ENCODE results near the gene IL16.

Gene IL16

DNA sequence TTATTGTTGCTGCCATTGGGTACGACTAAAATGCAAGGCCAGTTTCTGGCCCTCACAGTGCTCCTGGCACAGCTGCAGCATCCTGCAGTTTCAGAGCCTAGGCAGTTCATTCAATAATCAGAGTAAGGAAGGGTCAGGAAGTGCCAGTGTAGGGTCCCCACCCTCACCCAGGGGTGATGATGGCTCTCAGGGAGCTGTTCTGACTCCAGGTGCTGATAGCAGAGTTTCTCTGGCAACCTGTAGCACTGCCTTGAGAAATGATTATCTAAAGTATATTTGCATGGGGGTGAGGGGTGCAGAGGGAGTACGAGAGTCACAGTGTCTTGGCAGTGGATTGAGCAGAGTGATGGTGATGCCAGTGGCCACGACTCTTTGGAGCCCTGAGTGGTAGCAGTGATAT, 15.5 kb upstream of the IL16 start:
- DNase-seq (ENCODE audit: low spot score), result no peak
- TF ChIP-seq, protein P1, sequence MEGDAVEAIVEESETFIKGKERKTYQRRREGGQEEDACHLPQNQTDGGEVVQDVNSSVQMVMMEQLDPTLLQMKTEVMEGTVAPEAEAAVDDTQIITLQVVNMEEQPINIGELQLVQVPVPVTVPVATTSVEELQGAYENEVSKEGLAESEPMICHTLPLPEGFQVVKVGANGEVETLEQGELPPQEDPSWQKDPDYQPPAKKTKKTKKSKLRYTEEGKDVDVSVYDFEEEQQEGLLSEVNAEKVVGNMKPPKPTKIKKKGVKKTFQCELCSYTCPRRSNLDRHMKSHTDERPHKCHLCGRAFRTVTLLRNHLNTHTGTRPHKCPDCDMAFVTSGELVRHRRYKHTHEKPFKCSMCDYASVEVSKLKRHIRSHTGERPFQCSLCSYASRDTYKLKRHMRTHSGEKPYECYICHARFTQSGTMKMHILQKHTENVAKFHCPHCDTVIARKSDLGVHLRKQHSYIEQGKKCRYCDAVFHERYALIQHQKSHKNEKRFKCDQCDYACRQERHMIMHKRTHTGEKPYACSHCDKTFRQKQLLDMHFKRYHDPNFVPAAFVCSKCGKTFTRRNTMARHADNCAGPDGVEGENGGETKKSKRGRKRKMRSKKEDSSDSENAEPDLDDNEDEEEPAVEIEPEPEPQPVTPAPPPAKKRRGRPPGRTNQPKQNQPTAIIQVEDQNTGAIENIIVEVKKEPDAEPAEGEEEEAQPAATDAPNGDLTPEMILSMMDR (IDR thresholded peaks at IDR 0.05; ENCODE audit: borderline replicate concordance, control extremely low read depth, extremely low read depth, insufficient read depth, missing control alignments), result no peak
- in situ Hi-C loops (cut with MboI; ENCODE audit: low sequenced_read_pairs, unreplicated experiment), result no loop called here

DNA sequence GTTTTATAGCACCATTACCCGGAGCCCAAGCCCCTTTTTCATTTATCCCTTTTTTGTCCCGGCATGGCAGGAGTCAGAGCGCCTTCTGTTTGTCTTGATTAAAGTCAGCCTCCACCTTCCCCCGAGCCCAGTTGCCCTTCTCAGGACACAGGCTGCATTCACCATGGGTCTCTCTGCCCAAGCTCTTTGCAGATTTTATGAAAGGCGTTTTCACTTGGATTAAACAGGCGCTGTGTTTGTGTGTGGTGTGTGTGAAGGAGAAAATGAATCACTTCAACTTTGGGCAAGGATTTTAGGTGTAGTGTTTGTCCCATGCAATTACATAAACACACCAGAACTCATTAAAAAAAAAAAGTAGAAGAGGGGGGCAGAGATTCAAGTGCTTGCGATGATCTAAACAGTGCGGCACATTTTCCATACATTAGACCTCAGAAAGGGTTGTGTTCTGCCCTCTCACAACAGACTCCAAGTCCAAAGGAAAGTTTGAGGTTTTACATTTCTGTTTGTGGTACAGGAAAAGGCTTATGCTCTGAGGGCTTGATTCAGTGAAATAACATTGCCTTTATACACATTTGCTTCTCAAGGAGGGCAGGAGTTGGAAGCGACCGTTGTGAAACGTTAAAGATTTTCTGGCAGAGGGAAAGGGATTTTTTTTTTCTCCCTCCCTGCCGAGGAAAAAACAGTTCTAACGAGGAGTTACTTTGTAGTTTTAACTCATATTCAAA, 14.5 kb upstream of the IL16 start:
- in situ Hi-C loops (cut with MboI; ENCODE audit: low sequenced_read_pairs, unreplicated experiment), result no loop called here
- TF ChIP-seq, protein P1 (IDR thresholded peaks at IDR 0.05; ENCODE audit: borderline replicate concordance, control extremely low read depth, extremely low read depth, insufficient read depth, missing control alignments), result no peak
- DNase-seq (ENCODE audit: low spot score), result no peak

DNA sequence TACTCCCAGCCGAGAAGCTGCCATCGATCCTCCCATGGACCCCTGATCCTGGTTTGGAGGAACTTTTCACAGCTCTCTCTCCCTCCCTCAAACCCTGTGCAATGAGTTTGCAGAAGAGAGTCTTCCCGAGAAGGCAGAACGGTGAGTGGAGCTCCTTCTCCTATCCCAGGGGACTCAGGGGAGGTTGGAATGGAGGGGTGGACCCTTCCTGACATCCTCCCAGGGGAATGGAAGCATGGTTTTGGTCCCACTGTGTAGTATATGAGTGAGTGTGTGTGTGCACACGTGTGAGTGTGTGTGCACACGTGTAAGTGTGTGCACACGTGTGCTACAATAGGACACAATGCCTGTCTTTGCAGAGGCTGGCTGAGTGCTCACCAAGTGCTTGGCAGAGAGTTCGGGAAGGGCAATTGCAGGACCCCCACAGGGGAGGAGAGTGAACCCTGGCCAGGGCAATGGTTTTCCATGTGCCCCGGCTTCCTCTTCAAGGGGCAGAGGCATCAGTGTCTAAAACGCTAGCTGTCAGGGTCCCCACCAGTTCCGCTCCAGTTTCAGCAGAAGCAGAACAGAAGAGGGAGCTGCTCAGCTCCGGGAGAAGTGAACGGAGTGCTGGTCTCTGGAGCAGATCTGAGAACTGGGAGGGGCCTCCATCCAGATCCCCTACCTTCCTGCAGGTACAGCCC, 13.8 kb upstream of the IL16 start:
- DNase-seq (ENCODE audit: low spot score), result no peak
- TF ChIP-seq, protein P1 (IDR thresholded peaks at IDR 0.05; ENCODE audit: borderline replicate concordance, control extremely low read depth, extremely low read depth, insufficient read depth, missing control alignments), result no peak
- in situ Hi-C loops (cut with MboI; ENCODE audit: low sequenced_read_pairs, unreplicated experiment), result no loop called here

DNA sequence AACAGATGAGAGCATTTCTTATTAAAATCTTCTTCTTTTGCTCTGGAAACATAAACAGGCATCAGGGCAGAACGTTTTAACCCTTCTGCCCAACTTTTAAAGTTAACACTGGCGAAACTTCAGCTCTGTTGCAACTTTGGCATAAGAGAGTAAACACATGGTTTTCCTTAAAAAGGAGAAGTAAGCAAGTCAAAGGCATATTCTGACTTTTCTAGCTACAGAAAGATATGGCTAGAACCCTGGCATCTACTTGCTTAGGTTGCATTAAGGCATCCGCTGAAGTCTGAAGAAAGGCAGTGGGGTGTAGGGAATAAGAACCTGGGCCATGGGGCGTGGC, 13.3 kb upstream of the IL16 start:
- DNase-seq (ENCODE audit: low spot score), result no peak
- in situ Hi-C loops (cut with MboI; ENCODE audit: low sequenced_read_pairs, unreplicated experiment), result no loop called here
- TF ChIP-seq, protein P1 (IDR thresholded peaks at IDR 0.05; ENCODE audit: borderline replicate concordance, control extremely low read depth, extremely low read depth, insufficient read depth, missing control alignments), result no peak

DNA sequence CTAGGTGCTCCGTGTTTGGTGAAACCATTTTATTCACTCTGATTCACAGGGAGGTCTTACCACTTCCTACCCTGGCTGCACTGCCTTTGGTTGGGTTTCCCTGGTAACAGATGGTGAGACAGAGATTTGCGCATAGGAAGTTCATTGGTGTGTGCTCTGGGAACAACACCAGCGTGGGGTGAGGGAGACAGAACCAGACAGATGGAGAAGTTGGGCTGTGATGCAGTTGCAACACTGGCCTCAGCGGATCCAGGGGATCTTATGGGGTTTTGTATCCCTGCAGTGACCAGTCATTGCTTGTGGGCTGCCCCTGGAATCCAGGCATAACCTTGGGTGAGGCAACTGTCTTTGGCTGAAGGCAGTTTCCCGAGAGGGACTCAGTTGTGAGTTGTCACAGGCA, 12.5 kb upstream of the IL16 start:
- TF ChIP-seq, protein P1 (IDR thresholded peaks at IDR 0.05; ENCODE audit: borderline replicate concordance, control extremely low read depth, extremely low read depth, insufficient read depth, missing control alignments), result no peak
- in situ Hi-C loops (cut with MboI; ENCODE audit: low sequenced_read_pairs, unreplicated experiment), result no loop called here
- DNase-seq (ENCODE audit: low spot score), result no peak

DNA sequence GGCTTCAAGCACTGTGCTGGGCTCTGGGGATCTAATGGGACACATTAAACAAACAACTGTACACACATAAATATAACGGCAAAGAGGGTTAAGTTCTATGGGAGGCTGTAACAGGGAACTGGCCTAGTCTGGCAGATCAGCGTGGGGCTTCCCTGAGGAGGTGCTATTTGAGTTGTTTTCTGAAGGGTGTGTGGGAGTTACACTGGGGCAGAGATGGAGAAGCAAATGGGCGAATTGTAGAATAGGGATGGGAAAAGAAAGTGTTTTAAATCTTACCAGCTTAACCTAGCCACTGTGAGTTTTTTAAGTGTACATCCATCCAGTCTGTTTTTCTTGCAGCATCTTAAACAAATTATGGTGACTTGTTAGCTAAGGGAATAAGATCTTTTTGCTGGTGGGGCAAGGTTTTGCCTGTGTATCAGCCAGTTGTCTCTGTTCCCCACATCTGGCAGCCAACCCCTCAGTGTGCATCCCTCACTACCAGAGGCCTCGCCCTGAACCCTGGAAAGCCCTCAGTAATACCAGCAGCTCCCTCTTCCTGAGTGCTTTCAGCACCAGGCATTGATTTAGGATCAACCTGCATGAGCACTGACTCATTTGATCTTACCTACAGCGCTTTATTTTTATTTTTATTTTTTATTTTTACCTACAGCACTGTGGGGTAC, 10.9 kb upstream of the IL16 start:
- TF ChIP-seq, protein P1 (IDR thresholded peaks at IDR 0.05; ENCODE audit: borderline replicate concordance, control extremely low read depth, extremely low read depth, insufficient read depth, missing control alignments), result no peak
- in situ Hi-C loops (cut with MboI; ENCODE audit: low sequenced_read_pairs, unreplicated experiment), result no loop called here

More for the DNA sequence above, 10.9 kb upstream of the IL16 start:
- DNase-seq (ENCODE audit: low spot score), result no peak
